KMS-11 (cell line): Measurements from ENCODE around the gene ARMH4.

Experiments
- H2AFZ ChIP-seq: fragments of 200-600 bp; sonication (generic); 2 replicates; pipeline ENCODE4 v1.6.1; 2016; ENCODE audit warnings: antibody characterized with exemption, mixed run types, low read depth
- H3K27ac ChIP-seq: fragments of 200-600 bp; sonication (generic); 2 replicates; pipeline ENCODE4 v1.6.1; 2016; ENCODE audit warnings: mild to moderate bottlenecking, mixed run types
- H3K27me3 ChIP-seq: fragments of 200-600 bp; sonication (generic); 2 replicates; pipeline ENCODE4 v1.6.1; 2017; ENCODE audit warnings: mild to moderate bottlenecking, low read depth, mixed run types, moderate library complexity; ENCODE audit not compliant: insufficient read depth
- H3K36me3 ChIP-seq: fragments of 200-600 bp; sonication (generic); 2 replicates; pipeline ENCODE4 v1.6.1; 2017; ENCODE audit warnings: mild to moderate bottlenecking, mixed run types; ENCODE audit not compliant: insufficient read depth
- H3K4me1 ChIP-seq: fragments of 200-600 bp; sonication (generic); 2 replicates; pipeline ENCODE4 v1.6.1; 2016; ENCODE audit warnings: mild to moderate bottlenecking, low read depth, mixed run types; ENCODE audit not compliant: poor library complexity, severe bottlenecking
- H3K4me2 ChIP-seq: fragments of 200-600 bp; sonication (generic); 2 replicates; pipeline ENCODE4 v1.7.0; 2016; ENCODE audit warnings: mild to moderate bottlenecking, mixed run types
- H3K4me3 ChIP-seq: fragments of 200-600 bp; sonication (generic); IDR thresholded peaks from 2 replicates; pipeline ENCODE4 v1.6.1; 2017; ENCODE audit warnings: low read depth, low read length, mixed read lengths; ENCODE audit not compliant: insufficient read depth
- H3K79me2 ChIP-seq: fragments of 200-600 bp; sonication (generic); 2 replicates; pipeline ENCODE4 v1.6.1; 2016; ENCODE audit warnings: low read depth, mixed run types; ENCODE audit not compliant: insufficient read depth
- H3K9ac ChIP-seq: fragments of 200-600 bp; sonication (generic); 2 replicates; pipeline ENCODE4 v1.6.1; 2016; ENCODE audit warnings: mild to moderate bottlenecking, mixed run types
- H4K20me1 ChIP-seq: fragments of 200-600 bp; sonication (generic); 2 replicates; pipeline ENCODE4 v1.6.1; 2016; ENCODE audit warnings: mild to moderate bottlenecking, mixed run types; ENCODE audit not compliant: insufficient read depth
- TF ChIP-seq, protein P1 (sequence below): fragments of 200-600 bp; sonication (generic); conservative IDR thresholded peaks from 2 replicates; pipeline ENCODE4 v1.6.1; 2017; ENCODE audit warnings: low read depth, mild to moderate bottlenecking, antibody characterized with exemption, low read length, moderate library complexity, mixed read lengths

The ARMH4 gene

DNA sequence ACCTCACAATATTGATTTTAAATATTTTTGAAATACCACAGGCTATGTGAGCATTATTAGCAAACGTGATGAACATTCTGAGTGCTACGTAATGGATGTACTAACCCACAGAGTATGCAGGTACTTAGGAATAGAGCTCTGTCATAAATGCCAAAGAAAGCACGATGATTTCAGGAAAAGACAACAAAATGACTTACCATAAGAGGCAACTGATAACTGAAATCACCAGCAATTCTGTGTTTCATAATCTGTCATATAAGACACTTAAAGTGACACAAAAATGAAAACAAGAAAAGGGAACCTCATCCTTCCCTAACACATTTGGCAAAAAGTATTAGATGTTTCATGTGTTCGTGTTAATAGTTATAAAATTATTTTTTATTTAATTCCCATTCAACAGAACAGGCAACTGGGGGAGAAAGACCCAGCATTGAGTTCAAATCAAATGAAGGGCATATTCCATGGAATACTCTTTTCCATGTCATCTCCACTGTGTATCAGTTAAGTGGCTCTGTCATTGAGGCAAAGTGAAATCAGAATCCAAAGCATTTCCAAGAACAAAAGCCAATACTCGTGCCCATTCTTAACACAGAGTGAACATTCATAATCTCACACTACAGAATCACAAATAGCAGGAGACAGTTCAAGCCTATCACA lies 30.4 kb downstream of the ARMH4 start:
- no peak overlapping the region for H3K9ac ChIP-seq
- no peaks in the 10 kb centered on the region for H4K20me1 ChIP-seq
- H3K36me3 ChIP-seq = no peaks in the 10 kb centered on the region
- H2AFZ ChIP-seq = no peak overlapping the region
- no peaks in the 10 kb centered on the region for H3K27me3 ChIP-seq
- TF ChIP-seq, protein P1, sequence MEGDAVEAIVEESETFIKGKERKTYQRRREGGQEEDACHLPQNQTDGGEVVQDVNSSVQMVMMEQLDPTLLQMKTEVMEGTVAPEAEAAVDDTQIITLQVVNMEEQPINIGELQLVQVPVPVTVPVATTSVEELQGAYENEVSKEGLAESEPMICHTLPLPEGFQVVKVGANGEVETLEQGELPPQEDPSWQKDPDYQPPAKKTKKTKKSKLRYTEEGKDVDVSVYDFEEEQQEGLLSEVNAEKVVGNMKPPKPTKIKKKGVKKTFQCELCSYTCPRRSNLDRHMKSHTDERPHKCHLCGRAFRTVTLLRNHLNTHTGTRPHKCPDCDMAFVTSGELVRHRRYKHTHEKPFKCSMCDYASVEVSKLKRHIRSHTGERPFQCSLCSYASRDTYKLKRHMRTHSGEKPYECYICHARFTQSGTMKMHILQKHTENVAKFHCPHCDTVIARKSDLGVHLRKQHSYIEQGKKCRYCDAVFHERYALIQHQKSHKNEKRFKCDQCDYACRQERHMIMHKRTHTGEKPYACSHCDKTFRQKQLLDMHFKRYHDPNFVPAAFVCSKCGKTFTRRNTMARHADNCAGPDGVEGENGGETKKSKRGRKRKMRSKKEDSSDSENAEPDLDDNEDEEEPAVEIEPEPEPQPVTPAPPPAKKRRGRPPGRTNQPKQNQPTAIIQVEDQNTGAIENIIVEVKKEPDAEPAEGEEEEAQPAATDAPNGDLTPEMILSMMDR = no peak
- no peaks in the 10 kb centered on the region for H3K4me1 ChIP-seq
- no peaks in the 10 kb centered on the region for H3K79me2 ChIP-seq
- no peak overlapping the region for H3K27ac ChIP-seq
- no peak overlapping the region for H3K4me2 ChIP-seq
- H3K4me3 ChIP-seq = no peak overlapping the region

DNA sequence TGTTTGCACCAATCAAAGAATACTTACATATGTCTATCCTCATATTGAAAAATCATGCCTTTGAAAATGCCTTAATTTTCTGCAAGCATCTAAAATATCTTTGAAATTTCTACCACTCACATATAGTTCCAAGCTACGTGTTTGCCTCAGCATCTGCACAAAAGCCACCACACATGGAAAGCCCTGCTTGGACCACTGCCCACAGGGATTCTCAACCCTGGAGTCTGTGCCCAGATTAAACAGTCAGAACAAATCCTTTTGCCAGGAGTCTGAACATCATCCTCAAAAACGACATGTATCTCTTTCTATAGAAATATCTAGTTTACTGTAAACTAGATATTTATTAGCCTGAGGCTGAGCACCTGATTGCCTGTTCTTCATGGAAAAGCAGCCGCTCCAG lies 32.6 kb downstream of the ARMH4 start:
- Histone ChIP-seq H3K4me1 (no peaks in the 10 kb centered on the region), H4K20me1 (no peaks in the 10 kb centered on the region), H3K36me3 (no peaks in the 10 kb centered on the region), H3K4me3 (no peak overlapping the region), H3K4me2 (no peak overlapping the region), H3K9ac (no peak overlapping the region), H3K27me3 (no peaks in the 10 kb centered on the region), H3K27ac (no peak overlapping the region), H2AFZ (no peak overlapping the region), H3K79me2 (no peaks in the 10 kb centered on the region)
- TF ChIP-seq, protein P1 = no peak

DNA sequence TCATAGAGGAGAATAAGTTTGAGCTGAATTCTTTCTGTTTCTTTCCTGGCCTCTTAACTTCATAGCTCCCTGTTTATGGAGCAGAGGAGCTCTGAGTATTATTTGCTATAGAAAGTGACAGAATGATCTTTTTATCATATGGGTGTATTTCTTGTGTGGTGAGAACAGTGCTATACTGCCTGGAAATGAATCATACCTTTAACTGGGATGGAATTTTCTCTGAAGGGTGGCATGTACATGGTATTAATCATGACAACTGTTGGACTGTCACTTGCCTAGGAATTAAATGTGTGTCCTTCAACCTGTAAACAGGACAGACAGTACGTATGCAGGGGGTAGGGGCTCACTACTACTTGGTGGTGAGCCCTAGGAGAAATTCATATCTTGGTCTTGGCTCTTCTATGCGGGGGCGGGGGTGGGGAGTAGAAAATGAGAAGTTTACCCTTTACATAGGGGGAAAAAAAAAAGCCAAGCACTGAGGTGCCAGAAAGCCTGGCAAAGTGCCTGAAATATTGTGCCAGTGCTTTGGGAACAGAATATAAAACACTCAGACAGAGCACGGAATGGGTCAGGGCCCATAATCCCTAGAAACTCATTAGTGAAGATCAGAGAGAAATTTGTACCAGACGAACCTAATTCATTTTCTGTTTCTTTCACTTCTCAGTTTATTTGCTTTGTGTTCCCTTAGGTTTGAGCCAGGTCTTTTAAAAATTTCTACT lies 33.8 kb downstream of the ARMH4 start:
- Histone ChIP-seq H3K4me2 (no peak overlapping the region), H4K20me1 (no peaks in the 10 kb centered on the region), H3K27ac (no peak overlapping the region), H3K36me3 (no peaks in the 10 kb centered on the region), H3K79me2 (no peaks in the 10 kb centered on the region), H3K4me1 (no peaks in the 10 kb centered on the region), H3K4me3 (no peak overlapping the region), H3K27me3 (no peaks in the 10 kb centered on the region), H3K9ac (no peak overlapping the region), H2AFZ (no peak overlapping the region)
- TF ChIP-seq, protein P1 = no peak

DNA sequence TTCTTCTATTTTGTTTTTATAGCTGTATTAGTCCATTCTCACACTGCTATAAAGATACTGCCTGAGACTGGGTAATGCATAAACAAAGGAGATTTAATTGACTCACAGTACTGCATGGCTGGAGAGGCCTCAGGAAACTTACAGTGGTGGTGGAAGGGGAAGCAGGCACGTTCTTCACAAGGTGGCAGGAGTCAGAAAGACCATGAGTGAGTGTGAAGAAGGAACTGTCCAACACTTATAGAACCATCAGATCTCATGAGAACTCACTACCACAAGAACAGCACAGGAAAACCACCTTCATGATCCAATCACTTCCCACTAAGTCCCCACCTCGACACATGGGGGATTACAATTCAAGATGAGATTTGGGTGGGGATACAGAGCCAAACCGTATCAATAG lies 42.3 kb downstream of the ARMH4 start:
- Histone ChIP-seq H3K4me3 (no peak overlapping the region), H3K27ac (no peak overlapping the region), H2AFZ (no peak overlapping the region), H3K4me2 (no peak overlapping the region), H3K9ac (no peak overlapping the region), H4K20me1 (no peaks in the 10 kb centered on the region), H3K79me2 (no peaks in the 10 kb centered on the region), H3K27me3 (no peaks in the 10 kb centered on the region), H3K36me3 (no peaks in the 10 kb centered on the region), H3K4me1 (no peaks in the 10 kb centered on the region)
- TF ChIP-seq, protein P1 = no peak
